MM.1S (cell line): Measurements from ENCODE around the gene SYNPO2.

Experiments used
- DNase-seq: peaks from one replicate; pipeline ENCODE4 v3.0.0-alpha.2; 2015
- H2AFZ ChIP-seq: fragments of 300-600 bp; sonication (generic); 2 replicates; pipeline ENCODE4 v1.6.0; 2016; ENCODE audit warnings: antibody characterized with exemption, low read length
- H3F3A ChIP-seq: fragments of 300-600 bp; sonication (generic); 2 replicates; pipeline ENCODE4 v1.6.1; 2016; ENCODE audit warnings: mild to moderate bottlenecking, antibody characterized with exemption, low read length, moderate library complexity, mixed read lengths; ENCODE audit not compliant: insufficient read depth
- H3K27ac ChIP-seq: fragments of 300-600 bp; sonication (generic); 2 replicates; pipeline ENCODE4 v1.5.1; 2016; ENCODE audit warnings: mild to moderate bottlenecking, low read length
- H3K27me3 ChIP-seq: fragments of 300-600 bp; sonication (generic); replicated peaks from 2 replicates; pipeline ENCODE4 v1.6.0; 2016; ENCODE audit warnings: low read length; ENCODE audit not compliant: insufficient read depth
- H3K36me3 ChIP-seq: fragments of 300-600 bp; sonication (generic); replicated peaks from 2 replicates; pipeline ENCODE4 v1.6.1; 2016; ENCODE audit warnings: mild to moderate bottlenecking, low read length, mixed read lengths; ENCODE audit not compliant: insufficient read depth
- H3K4me1 ChIP-seq: fragments of 300-600 bp; sonication (generic); 2 replicates; pipeline ENCODE4 v1.6.1; 2016; ENCODE audit warnings: low read length, mixed read lengths
- H3K4me2 ChIP-seq: fragments of 300-600 bp; sonication (generic); 2 replicates; pipeline ENCODE4 v1.6.0; 2016; ENCODE audit warnings: low read depth, low read length
- H3K4me3 ChIP-seq: fragments of 300-600 bp; sonication (generic); 2 replicates; pipeline ENCODE4 v1.5.1; 2016; ENCODE audit warnings: low read length, mixed read lengths
- H3K79me2 ChIP-seq: fragments of 300-600 bp; sonication (generic); 2 replicates; pipeline ENCODE4 v1.6.1; 2016; ENCODE audit warnings: mixed run types, low read length, mixed read lengths
- H3K9ac ChIP-seq: fragments of 300-600 bp; sonication (generic); 2 replicates; pipeline ENCODE4 v1.6.1; 2016; ENCODE audit warnings: low read length, mixed read lengths
- H3K9me2 ChIP-seq: fragments of 300-600 bp; sonication (generic); replicated peaks from 2 replicates; pipeline ENCODE4 v1.6.1; 2016; ENCODE audit warnings: mild to moderate bottlenecking, low read length, mixed read lengths; ENCODE audit not compliant: insufficient read depth
- H3K9me3 ChIP-seq: fragments of 300-600 bp; sonication (generic); replicated peaks from 2 replicates; pipeline ENCODE4 v1.6.1; 2016; ENCODE audit warnings: mild to moderate bottlenecking, low read length, mixed read lengths; ENCODE audit not compliant: insufficient read depth
- H4K20me1 ChIP-seq: fragments of 300-600 bp; sonication (generic); 2 replicates; pipeline ENCODE4 v1.6.1; 2016; ENCODE audit warnings: mild to moderate bottlenecking, low read length, moderate library complexity, mixed read lengths; ENCODE audit not compliant: insufficient read depth
- EZH2 ChIP-seq: fragments of 300-600 bp; sonication (generic); optimal IDR thresholded peaks from 2 replicates; pipeline ENCODE3; 2017; ENCODE audit warnings: low read depth, mild to moderate bottlenecking, antibody characterized with exemption, low read length, mixed read lengths
- EZH2phosphoT487 ChIP-seq: fragments of 300-600 bp; sonication (generic); IDR thresholded peaks from 2 replicates; pipeline ENCODE4 v1.6.1; 2018; ENCODE audit warnings: antibody characterized with exemption, low read length
- TF ChIP-seq, protein P1 (sequence below): fragments of 300-600 bp; sonication (generic); IDR thresholded peaks from 2 replicates; pipeline ENCODE4 v1.5.1; 2016; ENCODE audit warnings: antibody characterized with exemption, low read length, mixed read lengths

SYNPO2 gene

DNA sequence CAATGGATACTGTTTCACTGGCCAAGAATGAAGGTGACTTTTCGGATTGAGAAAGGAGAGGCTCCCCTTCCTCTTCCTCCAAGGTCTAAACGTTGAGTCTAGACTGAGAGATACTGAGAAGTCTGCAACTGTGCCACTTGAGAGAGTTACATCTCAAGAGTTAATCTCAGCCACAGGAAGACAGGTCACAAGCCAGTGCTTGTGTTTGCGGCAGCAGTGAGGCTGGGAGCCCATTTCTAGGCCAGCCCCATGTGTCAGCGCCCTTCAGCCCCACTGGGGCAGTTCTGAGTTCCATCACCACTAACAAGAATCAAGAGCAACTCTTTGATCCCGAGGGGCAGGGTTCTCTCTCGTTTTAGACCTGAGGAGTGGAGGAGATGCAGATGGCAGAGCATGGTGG lies 45.4 kb upstream of the SYNPO2 start:
- no peak overlapping the region for H3K9ac ChIP-seq
- no peak overlapping the region for H2AFZ ChIP-seq
- no peaks in the 10 kb centered on the region for H3K4me1 ChIP-seq
- H3K27ac ChIP-seq = no peak overlapping the region
- H3K4me2 ChIP-seq = no peak overlapping the region
- no peak overlapping the region for H3K4me3 ChIP-seq
- H3K36me3 ChIP-seq = no peaks in the 10 kb centered on the region
- no peaks in the 10 kb centered on the region for H3K79me2 ChIP-seq
- H3F3A ChIP-seq = no peaks in the 10 kb centered on the region
- H3K9me3 ChIP-seq = no peaks in the 10 kb centered on the region
- TF ChIP-seq EZH2phosphoT487 = no peak
- TF ChIP-seq, protein P1, sequence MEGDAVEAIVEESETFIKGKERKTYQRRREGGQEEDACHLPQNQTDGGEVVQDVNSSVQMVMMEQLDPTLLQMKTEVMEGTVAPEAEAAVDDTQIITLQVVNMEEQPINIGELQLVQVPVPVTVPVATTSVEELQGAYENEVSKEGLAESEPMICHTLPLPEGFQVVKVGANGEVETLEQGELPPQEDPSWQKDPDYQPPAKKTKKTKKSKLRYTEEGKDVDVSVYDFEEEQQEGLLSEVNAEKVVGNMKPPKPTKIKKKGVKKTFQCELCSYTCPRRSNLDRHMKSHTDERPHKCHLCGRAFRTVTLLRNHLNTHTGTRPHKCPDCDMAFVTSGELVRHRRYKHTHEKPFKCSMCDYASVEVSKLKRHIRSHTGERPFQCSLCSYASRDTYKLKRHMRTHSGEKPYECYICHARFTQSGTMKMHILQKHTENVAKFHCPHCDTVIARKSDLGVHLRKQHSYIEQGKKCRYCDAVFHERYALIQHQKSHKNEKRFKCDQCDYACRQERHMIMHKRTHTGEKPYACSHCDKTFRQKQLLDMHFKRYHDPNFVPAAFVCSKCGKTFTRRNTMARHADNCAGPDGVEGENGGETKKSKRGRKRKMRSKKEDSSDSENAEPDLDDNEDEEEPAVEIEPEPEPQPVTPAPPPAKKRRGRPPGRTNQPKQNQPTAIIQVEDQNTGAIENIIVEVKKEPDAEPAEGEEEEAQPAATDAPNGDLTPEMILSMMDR = no peak
- no peak for TF ChIP-seq EZH2
- H3K27me3 ChIP-seq = no peaks in the 10 kb centered on the region
- DNase-seq = no peak
- H4K20me1 ChIP-seq = no peaks in the 10 kb centered on the region
- H3K9me2 ChIP-seq = no peaks in the 10 kb centered on the region

DNA sequence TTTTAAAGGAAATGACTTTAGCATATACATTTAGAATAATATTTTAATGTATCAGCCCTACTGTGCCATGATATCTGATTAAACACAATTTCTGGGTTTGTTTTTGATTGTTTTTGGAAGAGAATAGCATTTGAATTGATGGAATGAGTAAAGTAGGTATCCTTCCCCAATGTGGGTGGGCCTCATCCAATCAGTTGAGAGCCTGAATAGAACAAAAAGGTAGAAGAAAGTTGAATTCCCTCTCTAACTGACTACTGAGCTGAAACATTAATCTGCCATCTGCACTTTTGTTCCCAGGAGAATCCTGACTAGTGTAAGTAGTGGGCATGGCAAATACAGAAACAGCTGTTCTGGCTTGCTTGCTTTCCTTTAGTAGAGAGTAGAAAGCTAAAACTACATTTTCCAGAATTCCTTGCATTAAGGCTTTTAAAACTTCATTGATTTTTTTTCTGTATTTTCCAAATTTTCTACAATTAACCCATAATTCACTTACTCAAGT lies 43.1 kb upstream of the SYNPO2 start:
- Histone ChIP-seq H3K4me1 (peaks cover 4% of the 10 kb centered on the region), H3K9ac (no peak overlapping the region), H2AFZ (no peak overlapping the region), H3F3A (no peaks in the 10 kb centered on the region), H3K27ac (no peak overlapping the region), H3K9me3 (no peaks in the 10 kb centered on the region), H3K4me2 (no peak overlapping the region), H4K20me1 (no peaks in the 10 kb centered on the region), H3K27me3 (no peaks in the 10 kb centered on the region), H3K9me2 (no peaks in the 10 kb centered on the region), H3K4me3 (no peak overlapping the region), H3K79me2 (no peaks in the 10 kb centered on the region), H3K36me3 (no peaks in the 10 kb centered on the region)
- TF ChIP-seq EZH2phosphoT487 = no peak
- TF ChIP-seq, protein P1 = no peak
- no peak for TF ChIP-seq EZH2
- no peak for DNase-seq

DNA sequence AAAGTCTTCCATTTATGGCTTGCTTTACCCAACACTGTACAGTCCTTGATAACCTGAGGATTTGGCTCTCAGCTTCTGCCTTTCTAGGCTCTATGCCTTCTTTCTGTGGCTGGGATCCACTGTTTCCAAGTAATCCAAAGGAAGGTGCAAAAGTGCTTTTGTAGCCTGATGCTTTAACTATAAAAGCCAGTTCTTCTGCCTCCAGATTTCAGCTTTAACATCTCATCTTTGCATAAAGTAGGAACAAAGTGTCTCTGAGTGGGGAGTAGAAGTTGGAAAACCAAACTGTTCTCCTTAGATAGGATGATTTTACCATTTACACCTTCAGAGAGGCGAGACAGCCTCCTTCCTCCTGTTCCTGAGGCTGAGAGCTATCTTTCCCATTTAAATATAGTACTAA lies 41.7 kb upstream of the SYNPO2 start:
- Histone ChIP-seq H3K9me3 (no peaks in the 10 kb centered on the region), H3K9me2 (no peaks in the 10 kb centered on the region)

More for the DNA sequence above, 41.7 kb upstream of the SYNPO2 start:
- no peak overlapping the region for H3K9ac ChIP-seq
- no peak overlapping the region for H3K27ac ChIP-seq
- H3K27me3 ChIP-seq = no peaks in the 10 kb centered on the region
- no peaks in the 10 kb centered on the region for H3K36me3 ChIP-seq
- no peak for DNase-seq
- H3F3A ChIP-seq = no peaks in the 10 kb centered on the region
- no peak overlapping the region for H3K4me2 ChIP-seq
- peaks cover 8% of the 10 kb centered on the region for H3K4me1 ChIP-seq
- H4K20me1 ChIP-seq = no peaks in the 10 kb centered on the region
- TF ChIP-seq, protein P1 = no peak
- H3K79me2 ChIP-seq = no peaks in the 10 kb centered on the region
- no peak overlapping the region for H3K4me3 ChIP-seq
- no peak overlapping the region for H2AFZ ChIP-seq
